Measurements from ENCODE around the gene SPINT1. TPM values are rescaled to one million over a fixed set of nuclear protein-coding genes. Genes with fewer than 3 reads are reported as not detected.
"Not testable (repeated sequence)": the region's sequence is repeated elsewhere in the genome, so short reads cannot be mapped to it uniquely, and the experiment has no call there.

The SPINT1 gene
- total and polyA plus RNA-seq, 9 donors = 0.76 to 131 (median 5.2) TPM

- peak; percentile 46 to 79 (median 66) for DNase-seq
- TF ChIP-seq CTCF (IDR thresholded peaks at IDR 0.05) (peak; percentile 78 to 82 (median 82)), POLR2A (IDR thresholded peaks at IDR 0.05) (no peak)
- intact Hi-C loops (cut with DNase I) = loop anchor here in 2 of 4 donors (5.0 to 10.0 kb wide), 3 partner anchors 35 to 330 kb away; partner anchors contain the start of gene VPS18 (in 1 of the 2)
- no peaks in the 10 kb centered on the region for H3K4me1 ChIP-seq (ENCODE audit: insufficient read depth)
- H3K36me3 ChIP-seq = no peaks in the 10 kb centered on the region
- H3K4me3 ChIP-seq = no peak overlapping the region
- 15 to 19% (median 15%) methylated on average over 15 of the region's 15 CpGs for WGBS, 3 donors
- H3K9me3 ChIP-seq = no peaks in the 10 kb centered on the region
- no peaks in the 10 kb centered on the region for H3K27me3 ChIP-seq
- H3K27ac ChIP-seq = no peak overlapping the region
Observed at GRCh38 chr15:40857601-40858341, 13.9 kb downstream of the SPINT1 start.

GRCh38 chr15:40858706-40859105, 14.9 kb downstream of the SPINT1 start:
- intact Hi-C loops (cut with DNase I) = loop anchor here in 2 of 4 donors (5.0 to 10.0 kb wide), 3 partner anchors 34 to 329 kb away; partner anchors contain the start of gene VPS18 (in 1 of the 2)
- Histone ChIP-seq H3K9me3 (no peaks in the 10 kb centered on the region), H3K36me3 (no peaks in the 10 kb centered on the region), H3K4me3 (no peak overlapping the region), H3K27me3 (no peaks in the 10 kb centered on the region), H3K4me1 (ENCODE audit: insufficient read depth) (no peaks in the 10 kb centered on the region), H3K27ac (no peak overlapping the region)
- DNase-seq = no peak
- TF ChIP-seq POLR2A (IDR thresholded peaks at IDR 0.05) (no peak), EP300 (IDR thresholded peaks at IDR 0.05) (no peak), CTCF (IDR thresholded peaks at IDR 0.05) (no peak)
- WGBS, 3 donors = 42 to 54% (median 43%) methylated on average over 10 of the region's 10 CpGs

- intact Hi-C loops (cut with DNase I) = loop anchor here in 2 of 4 donors (5.0 to 10.0 kb wide), 3 partner anchors 33 to 328 kb away; partner anchors contain the start of gene VPS18 (in 1 of the 2)
- no peaks in the 10 kb centered on the region for H3K9me3 ChIP-seq
- H3K4me1 ChIP-seq (ENCODE audit: insufficient read depth) = no peaks in the 10 kb centered on the region
- DNase-seq = peak; percentile 33 to 70 (median 65)
- WGBS, 3 donors = 44 to 53% (median 45%) methylated on average over 18 of the region's 18 CpGs
- no peaks in the 10 kb centered on the region for H3K27me3 ChIP-seq
- no peak overlapping the region for H3K27ac ChIP-seq
- no peak overlapping the region for H3K4me3 ChIP-seq
- TF ChIP-seq CTCF (IDR thresholded peaks at IDR 0.05) = peak in 1 of 3 donors; percentile 23
- TF ChIP-seq POLR2A (IDR thresholded peaks at IDR 0.05) = no peak
- no peak for TF ChIP-seq EP300 (IDR thresholded peaks at IDR 0.05)
- H3K36me3 ChIP-seq = no peaks in the 10 kb centered on the region
Observed at GRCh38 chr15:40859206-40859851, 15.5 kb downstream of the SPINT1 start.

GRCh38 chr15:40861147-40861546, 17.3 kb downstream of the SPINT1 start:
- H3K4me1 ChIP-seq (ENCODE audit: insufficient read depth); H3K9me3 ChIP-seq; H3K4me3 ChIP-seq; intact Hi-C loops (cut with DNase I); H3K27me3 ChIP-seq; H3K36me3 ChIP-seq; DNase-seq; H3K27ac ChIP-seq: not testable (repeated sequence)
- 65 to 71% (median 70%) methylated on average over 4 of the region's 4 CpGs for WGBS, 3 donors
